ENCODE data around the gene TELO2.

Gene TELO2

DNA sequence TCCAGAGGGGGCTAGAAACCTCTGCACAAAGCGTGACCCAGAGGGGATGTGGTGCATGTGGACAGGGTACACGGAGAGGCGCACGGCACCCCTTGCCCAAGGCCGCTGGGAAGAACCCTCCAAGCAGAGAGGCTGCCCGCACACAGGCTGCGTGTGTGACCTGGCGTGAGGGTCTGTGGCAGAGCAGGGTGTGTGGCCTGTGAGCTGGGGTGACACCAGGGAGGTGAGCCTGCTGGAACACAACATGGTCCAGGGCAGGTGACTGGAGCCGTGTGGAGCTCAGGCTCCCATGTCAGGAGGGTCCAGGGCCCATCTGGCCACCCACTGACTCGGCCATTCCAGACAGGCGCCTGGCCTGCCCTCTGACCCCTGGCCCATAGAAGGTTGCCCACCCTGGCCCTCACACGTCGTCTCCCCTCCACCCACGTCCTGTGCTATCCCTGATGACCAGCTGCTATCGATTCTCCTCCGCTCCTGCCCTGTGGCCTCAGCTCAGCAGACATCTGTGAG, 25.5 kb downstream of the TELO2 start:
- no peak for DNase-seq (ENCODE audit: low read depth in 3 of 3)

DNA sequence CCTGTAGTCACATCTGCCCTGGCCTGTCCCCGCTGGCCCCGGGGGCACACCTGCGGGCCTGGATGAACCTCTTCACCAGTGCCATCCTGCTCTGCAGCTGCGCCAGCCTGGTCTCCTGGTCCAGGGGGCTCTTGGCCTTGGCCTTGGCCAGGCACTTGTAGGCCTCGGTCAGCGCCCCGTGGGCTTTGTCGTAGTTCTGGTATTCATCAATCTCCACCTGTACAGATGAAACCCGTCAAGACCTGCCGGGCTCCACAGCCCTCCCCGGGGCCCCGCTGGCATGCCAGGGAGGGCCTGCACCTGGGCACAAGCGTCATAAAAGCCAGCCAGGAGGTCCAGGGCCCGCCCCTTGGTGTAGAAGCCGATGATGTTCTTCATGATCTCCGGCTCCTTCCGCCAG, 26.7 kb downstream of the TELO2 start:
- no peak for DNase-seq (ENCODE audit: low read depth in 3 of 3)

DNA sequence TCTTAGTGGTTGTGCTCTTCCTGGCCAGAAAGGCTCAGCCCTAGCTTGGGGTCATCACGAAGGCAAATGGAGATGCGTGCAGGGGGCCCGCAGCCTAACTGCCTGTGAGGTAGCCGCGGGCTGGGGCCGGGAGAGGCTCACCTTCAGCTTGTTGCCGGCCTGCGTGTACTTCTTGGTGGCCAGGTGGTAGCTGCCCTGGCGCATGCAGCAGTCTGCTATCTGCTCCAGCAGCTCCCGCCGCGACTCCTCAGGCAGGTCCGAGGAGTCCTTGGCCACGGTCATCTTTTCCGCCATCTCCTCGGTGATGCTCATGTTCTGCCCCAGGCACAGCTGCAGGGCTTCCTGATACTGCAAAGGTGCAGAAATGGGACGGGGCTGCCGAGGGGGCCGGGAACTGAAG, 27.3 kb downstream of the TELO2 start:
- no peak for DNase-seq (ENCODE audit: low read depth in 3 of 3)

DNA sequence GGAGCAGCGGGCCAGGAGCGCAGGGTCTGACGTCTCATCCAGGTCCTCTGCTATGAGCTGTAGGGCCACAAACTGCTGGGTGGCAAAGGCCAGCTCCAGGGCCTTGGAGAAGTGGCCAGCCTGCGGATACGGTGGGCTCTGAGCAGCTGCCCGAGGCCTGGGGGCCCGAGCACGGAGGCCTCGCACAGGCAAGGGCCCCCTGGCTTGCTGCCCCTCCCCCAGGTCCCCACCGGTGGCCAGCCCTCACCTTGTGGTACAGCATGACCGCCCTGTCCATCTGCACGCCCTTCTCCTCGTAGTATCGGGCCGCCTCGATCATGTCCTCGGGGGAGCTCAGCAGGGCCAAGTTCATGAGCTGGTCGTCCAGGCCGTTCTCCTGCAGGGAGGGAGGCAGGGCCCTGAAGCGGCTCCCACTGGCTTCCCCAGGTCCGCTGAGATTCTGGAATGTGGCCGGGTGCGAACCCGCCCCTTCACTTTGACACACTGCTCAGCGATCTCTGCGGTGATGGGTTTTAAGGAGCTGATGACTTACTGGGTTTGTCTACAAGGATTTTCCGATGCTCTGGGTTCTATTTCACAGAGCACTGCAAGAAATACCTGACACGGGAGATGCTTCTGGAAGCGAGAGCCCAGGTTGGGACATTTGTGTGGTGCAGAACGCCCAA, 30.6 kb downstream of the TELO2 start:
- no peak for DNase-seq (ENCODE audit: low read depth in 3 of 3)

DNA sequence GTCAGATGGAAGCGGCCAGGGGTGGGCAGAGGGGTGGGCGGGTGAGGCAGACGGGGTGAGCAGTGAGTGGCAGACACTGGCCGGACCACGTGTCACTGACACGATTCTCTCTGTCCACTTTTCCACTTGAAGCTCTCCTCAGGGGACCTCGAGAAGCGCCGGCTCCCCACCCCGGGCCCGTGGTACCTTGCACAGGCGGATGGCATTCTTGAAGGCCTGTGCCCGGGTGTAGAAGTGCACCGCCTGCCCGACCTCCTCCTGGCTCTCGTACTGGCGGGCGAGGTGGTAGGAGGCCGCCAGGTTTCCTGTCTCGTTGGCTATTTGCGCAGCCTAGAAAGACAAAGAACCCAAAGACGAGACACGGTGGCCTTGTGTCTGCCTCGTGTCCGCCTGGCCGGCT, 31.2 kb downstream of the TELO2 start:
- no peak for DNase-seq (ENCODE audit: low read depth in 3 of 3)

DNA sequence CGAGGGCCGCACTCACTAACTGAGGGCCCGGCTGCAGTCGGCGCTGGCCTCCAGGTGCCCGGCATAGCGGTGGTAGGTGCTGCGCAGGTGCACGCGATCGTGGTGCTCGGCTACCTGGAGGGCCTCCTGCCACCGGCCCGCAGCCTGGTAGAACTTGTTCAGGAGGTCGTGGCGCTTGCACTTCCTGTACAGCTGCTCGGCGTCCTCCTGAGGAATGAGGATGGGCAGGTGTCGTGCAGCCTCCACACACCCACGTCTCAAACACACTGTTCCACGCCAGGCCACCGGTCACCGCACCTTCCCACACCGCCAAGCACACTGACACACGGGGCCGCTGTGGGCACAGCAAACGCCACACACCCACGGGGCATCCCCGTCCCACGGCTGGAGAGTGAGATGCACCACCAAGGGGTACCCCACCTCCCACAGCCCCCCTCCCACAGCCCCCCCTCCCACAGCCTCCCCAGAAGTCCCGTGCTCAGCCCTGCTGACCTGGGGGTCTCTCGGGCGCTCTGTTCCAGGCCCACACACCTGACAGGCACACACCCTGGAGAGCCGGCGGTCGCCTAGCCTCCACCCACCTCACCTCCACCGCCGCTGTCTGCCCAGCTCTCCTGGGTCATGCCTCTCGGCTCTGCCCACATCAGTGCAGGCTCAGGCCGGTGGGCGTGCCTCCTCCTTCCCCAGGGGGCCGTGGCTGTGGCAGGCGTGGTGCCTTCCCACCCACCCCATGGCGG, 32.9 kb downstream of the TELO2 start:
- no peak for DNase-seq (ENCODE audit: low read depth in 3 of 3)

DNA sequence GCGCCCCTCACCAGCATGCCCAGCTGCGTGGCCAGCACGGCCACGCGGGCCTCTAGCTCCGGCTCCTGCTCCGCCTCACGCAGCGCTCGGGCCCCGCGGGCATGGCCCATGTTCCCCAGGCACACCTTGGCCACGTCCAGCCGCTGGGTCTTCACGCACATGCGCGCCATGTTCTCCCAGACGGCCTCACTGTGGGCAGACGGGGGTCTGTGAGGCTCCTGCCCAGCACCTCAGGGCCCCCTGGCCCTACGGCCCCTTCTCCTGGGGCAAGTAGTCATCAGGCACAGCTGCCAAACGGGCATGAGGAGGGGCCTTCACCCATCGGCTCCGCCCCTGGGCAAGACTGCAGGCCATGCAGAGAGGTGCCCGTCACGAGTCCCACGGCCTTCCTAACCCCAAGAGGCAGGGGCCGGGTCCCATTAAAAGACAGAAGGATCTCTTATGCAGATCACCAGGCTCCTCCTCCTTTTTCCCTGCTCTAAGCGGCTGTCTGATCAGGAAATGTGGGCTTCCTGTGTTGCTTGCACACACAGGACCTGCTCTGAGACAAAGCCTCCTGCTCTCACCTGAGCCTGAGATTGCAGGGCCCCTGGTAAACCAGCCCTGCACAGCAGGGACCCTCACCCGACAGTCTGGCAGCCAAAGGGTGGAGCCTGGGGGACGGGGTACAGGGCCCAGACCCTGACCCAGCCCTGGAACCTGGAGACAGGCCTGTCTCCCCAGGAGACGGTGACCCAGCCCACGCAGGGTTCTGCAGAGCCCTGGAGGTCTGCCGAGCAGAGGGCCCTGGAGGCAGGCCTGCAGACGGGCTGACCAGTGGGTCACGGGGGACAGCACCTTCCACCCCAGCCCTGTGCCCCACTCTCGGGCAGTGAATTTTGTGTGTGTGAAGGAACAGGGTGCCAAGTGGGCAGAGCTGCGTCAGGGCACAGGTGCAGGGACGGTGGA, 33.7 kb downstream of the TELO2 start:
- no peak for DNase-seq (ENCODE audit: low read depth in 3 of 3)

DNA sequence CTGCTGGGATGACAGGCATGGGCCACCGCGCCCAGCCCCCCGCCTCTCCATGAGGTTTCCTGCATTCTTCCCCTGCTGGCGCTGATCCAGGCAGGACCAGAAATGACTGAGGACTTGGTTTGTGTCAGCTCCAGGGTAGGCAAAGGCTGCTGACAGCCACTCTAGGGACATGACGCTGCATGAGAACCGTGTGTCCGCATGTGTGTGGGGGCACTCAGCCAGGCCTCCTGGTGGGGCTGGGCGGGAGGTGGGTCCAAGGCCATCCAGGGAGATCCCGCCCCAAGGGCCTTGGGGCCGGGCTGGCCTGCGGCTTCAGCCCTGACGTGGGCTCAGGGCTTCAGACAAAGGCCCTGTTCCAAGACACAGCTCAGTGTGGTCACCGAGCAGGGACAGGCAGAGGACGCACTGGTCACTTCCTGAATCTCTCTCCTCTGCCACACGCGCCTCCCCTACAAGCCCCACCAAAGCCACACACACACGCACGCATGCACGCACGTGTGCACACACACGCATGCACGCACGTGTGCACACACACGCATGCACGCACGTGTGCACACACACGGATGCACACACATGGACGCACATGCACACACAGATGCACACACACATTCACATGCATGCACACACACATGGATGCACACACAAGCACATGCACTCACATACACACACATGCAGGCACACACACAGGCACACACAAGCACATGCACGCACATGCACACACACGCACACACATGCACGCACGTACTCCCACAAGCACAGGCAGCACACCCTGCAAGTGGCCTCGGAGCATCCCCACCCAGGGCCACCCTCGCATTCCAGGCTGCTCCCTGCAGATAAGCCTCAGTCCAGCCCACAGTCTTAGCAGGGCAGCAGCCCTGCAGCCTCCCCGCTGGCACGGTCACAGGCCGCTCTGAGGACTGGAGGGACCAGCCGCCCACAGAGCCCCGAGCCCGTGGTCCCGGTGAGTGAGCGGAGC, 35.0 kb downstream of the TELO2 start:
- no peak for DNase-seq (ENCODE audit: low read depth in 3 of 3)

DNA sequence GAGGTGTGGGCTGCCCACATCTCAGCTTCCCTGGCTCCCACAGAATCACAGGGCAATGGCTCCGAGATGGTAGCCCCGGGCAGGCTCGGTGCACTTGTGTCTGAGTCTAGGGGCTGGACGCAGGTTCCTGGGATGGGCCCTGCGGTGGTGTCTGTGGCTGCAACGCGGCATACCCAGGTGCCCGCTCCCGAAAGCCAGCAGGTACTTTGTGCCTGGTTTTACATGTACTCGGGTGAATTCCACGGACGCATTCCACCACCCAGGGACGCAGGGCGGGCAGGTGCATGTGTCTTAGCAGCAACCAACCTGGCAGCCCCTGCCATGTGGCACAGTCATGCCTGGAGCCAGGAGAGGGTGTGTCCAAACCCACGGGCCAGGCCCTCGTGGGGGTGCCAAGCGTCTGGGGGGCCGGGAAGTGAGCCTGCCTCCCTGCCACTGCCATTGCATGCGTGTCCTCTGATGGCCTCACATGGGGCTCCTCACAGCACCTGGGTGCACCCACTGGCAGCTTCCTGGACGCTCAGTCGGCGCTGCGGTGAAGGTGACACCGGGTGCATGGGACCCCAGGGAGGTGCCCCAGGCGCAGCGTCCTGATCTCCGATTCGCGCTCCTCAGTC, 35.9 kb downstream of the TELO2 start:
- DNase-seq (ENCODE audit: low read depth in 3 of 3) = no peak

DNA sequence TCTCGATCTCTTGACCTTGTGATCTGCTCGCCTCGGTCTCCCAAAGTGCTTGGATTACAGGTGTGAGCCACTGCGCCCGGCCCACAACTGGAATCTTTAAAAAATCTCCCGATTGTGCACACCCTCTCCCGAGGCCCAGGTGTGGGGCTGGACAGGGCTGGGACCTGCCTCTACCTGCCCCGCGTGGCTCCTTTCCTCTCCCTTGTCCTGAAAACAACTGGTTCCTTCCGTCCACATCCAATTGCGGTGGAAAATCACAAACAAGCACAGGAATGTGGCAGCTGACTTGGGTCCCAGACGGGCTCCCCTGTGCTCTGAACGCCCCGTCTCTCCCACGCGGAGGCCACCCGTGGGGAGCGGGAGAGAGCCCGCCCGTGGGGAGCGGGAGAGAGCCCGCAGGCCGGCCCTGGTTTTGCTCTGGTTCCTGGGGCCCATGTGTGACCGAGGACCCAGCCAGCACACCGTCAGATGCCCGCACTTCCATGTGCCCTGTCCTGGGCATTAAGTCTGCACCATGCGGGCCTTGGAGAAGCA, 37.3 kb downstream of the TELO2 start:
- no peak for DNase-seq (ENCODE audit: low read depth in 3 of 3)

DNA sequence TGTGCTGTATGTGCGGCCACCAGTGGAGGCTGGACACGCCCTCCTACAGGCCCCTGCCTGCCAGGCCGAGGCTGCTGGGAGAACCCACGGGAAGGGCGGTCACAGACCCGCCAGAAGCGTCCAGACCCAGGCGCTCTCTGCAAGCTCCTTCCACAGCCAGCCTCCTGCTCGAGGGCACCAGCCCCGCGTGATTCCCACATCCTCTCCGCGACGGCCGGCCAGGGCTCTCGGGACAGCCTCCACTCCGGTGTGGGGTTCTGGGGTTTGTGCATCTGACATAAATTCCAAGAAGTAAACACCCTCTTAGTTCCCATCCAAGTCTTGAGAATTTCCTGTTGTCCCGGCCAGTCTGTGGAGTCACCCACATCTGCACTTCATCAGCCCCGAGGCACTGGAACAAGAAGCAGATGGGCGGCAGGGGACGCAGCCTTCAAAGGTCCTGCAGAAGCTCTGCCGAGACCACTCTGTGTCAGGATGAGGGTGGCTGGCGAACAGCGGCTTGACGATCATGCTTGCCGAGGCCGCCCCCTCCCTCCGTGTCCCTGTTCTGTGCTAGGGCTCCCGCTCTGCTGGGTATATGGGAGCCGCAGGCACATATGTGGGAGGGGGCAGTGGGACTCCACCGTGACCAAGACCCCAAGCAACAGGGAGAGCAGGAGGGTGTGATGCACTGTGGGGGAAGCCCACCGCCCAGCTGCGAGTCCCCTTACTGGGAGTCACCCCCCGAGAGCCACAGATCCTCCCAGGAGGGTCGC, 37.9 kb downstream of the TELO2 start:
- no peak for DNase-seq (ENCODE audit: low read depth in 3 of 3)

DNA sequence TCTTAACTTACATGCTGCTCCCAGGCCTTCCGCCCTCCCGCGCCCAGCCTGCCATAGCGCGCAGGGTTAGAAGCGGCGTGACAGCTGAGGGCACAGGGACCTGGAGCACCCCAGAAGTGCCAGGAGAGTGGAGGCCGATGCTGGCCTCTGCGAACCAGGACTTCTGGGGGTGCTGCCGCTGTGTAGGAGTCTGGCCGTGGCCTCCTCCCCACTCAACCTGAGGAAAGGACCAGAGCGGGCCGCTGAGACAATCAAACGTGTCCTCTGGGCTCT, 38.4 kb downstream of the TELO2 start:
- no peak for DNase-seq (ENCODE audit: low read depth in 3 of 3)

DNA sequence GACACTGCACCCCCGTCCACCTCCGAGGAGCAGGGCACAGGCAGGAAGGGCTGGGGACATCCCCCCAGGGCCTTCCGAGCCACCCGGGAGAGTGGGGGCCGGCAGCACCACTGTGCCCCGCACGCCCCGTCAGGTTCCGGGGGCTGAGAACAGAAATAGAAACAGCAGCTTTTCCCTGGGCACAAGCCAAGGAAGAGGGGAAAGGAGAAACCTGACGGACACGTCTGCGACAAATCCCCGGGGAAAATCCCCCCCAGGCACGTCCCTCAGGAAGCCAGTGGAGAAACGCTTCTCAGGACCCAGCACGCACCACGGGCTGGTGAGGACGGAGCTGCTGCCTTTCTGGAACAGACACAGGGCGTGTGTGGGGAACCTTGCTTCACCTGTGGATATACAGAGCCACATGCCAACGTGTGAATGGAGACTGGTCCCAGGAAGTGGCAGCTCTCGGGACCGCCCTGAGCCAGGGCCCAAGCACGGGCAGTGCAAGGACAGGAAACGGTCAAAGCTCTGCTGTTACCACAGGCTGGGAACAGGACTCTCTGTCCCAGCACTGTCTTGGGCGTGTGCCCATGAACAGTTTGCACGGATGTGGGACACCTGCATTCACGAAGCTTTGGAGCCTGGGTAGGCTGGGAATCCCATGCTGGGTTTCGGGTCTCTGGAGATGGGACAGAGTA, 39.1 kb downstream of the TELO2 start:
- DNase-seq (ENCODE audit: low read depth in 3 of 3) = no peak

DNA sequence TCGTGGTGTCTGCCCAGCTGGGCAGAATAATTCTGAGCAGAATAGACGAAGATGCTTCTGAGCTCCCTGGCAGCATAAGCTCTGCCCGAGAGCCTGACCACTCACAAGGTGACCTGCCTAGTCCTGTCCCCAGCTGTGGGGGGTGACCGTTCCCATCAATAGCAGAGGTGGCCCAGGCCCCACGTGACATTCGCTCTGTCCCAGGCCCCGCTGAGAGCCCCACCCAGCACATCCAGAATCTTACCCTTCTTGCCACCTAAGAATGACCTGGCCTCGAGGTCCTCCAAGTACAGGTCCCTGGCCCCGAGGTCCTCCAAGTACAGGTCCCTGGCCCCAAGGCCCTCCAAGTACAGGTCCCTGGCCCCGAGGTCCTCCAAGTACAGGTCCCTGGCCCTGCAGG, 39.6 kb downstream of the TELO2 start:
- no peak for DNase-seq (ENCODE audit: low read depth in 3 of 3)

DNA sequence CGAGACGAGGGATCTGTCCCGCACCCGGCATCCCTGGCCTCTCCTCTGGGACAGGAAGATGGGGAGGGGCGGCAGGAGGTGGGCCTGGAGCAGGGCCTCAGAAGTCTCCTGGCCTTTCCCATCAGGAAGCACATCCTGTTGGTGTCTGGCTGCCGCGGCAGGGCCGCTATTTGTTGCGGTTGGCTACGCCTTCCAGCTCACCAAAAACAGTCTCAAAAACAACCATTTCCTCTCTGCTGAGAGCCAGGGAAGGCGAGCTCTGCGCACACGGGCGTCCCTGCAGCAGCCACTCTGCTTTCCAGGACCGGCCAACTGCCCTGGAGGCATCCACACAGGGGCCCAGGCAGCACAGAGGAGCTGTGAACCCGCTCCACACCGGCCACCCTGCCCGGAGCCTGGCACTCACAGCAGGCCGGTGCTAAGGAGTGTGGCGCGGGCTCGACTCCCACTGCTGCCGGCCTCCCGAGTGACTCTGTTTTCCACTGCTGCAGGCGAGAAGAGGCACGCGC, 40.3 kb downstream of the TELO2 start, which contains the start of gene TMEM204:
TSS of gene TMEM204 (plus strand) at position 224 of the 509 bp plus-strand sequence. CDS start 610 bp downstream, outside the sequence.
- no peak for DNase-seq (ENCODE audit: low read depth in 3 of 3)

DNA sequence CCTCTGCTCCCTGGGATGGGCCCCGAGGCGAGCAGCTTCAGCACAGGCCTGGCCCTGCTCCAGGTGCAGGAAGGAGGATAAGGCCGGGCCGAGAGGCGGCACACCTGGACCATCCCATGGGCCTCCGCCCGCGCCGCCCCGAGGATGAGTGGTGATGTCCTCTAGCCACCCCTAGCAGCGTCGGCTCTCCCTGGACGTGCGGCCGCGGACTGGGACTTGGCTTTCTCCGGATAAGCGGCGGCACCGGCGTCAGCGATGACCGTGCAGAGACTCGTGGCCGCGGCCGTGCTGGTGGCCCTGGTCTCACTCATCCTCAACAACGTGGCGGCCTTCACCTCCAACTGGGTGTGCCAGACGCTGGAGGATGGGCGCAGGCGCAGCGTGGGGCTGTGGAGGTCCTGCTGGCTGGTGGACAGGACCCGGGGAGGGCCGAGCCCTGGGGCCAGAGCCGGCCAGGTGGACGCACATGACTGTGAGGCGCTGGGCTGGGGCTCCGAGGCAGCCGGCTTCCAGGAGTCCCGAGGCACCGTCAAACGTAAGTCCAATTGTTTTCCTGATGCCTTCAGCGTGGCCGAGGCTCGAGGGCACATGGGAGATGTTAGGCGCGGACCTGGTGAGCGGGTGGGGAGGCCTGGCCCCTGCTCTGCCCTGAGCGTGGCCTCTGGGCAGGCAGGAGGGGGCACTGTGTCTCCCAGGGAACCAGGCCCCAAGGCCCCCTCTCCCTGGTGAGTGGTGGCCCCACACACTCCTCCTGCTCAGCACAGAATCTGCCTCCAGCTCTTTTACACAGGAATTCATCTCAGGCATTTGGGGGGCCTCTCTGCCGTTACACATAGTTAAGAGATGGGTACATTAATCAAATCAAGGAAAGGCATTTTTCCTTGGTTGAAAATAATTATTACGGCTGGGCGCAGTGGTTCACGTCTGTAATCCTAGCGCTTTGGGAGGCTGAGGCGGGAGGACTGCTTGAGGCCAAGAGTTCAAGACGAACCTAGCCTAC, 41.2 kb downstream of the TELO2 start:
- DNase-seq (ENCODE audit: low read depth in 3 of 3) = no peak

DNA sequence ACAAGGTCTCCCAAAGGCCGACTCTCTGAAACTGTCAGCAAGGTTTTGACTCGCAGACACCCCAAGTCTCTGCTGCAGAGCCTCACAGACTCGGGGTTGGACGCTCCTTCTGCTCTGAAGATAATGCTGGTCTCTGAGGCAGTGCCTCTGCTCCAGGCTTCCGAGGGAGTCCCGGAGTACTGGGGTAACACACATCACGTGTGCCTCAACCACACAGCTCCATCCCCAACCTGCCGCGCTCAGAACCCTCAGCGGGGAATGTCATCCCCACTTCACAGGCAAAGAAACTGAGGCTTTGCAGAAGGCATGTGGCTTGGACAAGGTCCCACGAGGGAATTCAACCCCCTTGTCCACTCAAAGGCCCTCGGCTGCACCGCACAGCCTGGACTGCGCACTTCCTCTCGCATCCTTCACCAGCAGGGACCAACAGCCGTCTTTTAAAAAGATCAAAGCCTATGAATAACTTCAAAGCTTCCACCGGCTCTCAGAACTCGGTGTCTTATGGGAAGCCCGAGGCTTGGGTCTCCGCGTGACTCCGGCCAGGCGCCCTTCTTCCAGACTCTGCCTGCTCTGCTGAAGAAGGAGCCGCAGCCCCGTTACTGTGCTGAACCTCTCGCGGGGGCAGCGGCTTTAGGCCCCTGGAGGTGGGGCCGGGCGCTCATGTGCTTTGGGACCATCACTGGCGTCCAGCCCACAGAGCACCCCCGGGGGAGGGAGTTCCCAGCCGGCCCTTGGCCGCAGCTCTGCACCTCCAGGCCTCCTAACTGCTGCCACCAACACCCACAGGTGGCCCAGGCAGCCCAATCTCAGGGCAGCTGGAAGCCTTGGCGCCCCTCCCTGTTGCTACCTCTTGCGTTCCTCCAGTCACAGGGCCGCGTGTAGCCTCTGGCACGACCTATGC, 42.5 kb downstream of the TELO2 start:
- no peak for DNase-seq (ENCODE audit: low read depth in 3 of 3)

All from stimulated activated CD4-positive, alpha-beta T cell treated with anti-CD3 and anti-CD28 coated beads, TNF-alpha, amount 100 ng/mL, for 24 hours (primary cell).